Transverse colon (tissue), 4 donors: ENCODE results near the gene PLCH1.

Experiments used
- EP300 ChIP-seq: sonication (generic); formaldehyde crosslinking; IDR thresholded peaks from one replicate; pipeline ENCODE4 v1.6.1; 2017; ENCODE audit warnings: antibody characterized with exemption, low read depth
- POLR2A ChIP-seq: fragments of 450-650 bp; IDR thresholded peaks from one replicate; pipeline ENCODE4 v1.6.1; 2016; ENCODE audit warnings: antibody characterized with exemption, mild to moderate bottlenecking, moderate library complexity
- POLR2AphosphoS5 ChIP-seq, 3 donors: sonication (generic); formaldehyde crosslinking; IDR thresholded peaks; one replicate each; pipeline ENCODE4 v1.6.1; 2016; ENCODE audit warnings: antibody characterized with exemption in 3 of 3
- TF ChIP-seq, protein P1 (sequence below), 5 experiments: fragments of 200-600 bp in 3 of 5; fragments of 450-650 bp in 2 of 5; sonication (generic) in 3 of 5; IDR thresholded peaks; 1 replicate in 2 of 5; 2 replicates in 3 of 5; pipeline ENCODE4 v1.5.1; 2016 to 2017; ENCODE audit warnings: antibody characterized with exemption in 5 of 5, inconsistent platforms in 3 of 5, mild to moderate bottlenecking in 2 of 5, moderate library complexity in 1 of 5

DNA sequence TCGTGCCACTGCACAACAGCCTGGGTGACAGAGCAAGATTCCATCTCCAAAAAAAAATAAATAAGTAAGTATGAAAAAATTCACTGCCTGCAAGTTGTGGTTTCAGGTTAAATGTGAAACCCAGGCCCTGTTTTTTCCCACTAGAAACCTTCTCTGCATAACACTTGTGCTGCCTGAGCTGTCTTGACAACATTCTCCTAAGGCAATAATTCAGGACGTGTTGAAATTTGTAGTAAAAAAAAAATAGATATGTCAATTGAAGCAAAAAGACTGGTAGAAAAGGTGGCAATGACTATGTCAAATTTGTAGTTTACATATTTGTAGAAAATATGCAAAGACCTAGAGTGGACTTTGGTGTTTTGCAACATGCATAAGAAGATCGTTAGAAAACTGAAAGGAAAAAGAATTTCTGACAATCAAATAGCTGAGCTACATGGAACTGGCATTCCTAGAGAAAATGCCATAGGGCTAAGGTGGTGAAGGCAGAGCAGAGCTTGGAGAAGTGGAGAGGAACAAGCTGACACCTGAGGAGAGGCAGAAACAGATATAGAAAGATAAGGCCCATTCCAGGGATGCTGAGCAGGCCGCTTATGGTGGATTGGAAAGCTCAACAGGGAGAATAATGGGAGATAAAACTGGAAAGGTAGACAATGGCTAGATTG, 150.2 kb downstream of the PLCH1 start:
- TF ChIP-seq, protein P1, sequence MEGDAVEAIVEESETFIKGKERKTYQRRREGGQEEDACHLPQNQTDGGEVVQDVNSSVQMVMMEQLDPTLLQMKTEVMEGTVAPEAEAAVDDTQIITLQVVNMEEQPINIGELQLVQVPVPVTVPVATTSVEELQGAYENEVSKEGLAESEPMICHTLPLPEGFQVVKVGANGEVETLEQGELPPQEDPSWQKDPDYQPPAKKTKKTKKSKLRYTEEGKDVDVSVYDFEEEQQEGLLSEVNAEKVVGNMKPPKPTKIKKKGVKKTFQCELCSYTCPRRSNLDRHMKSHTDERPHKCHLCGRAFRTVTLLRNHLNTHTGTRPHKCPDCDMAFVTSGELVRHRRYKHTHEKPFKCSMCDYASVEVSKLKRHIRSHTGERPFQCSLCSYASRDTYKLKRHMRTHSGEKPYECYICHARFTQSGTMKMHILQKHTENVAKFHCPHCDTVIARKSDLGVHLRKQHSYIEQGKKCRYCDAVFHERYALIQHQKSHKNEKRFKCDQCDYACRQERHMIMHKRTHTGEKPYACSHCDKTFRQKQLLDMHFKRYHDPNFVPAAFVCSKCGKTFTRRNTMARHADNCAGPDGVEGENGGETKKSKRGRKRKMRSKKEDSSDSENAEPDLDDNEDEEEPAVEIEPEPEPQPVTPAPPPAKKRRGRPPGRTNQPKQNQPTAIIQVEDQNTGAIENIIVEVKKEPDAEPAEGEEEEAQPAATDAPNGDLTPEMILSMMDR (IDR thresholded peaks at IDR 0.05), result no peak
- TF ChIP-seq POLR2A (no peak), EP300 (no peak), POLR2AphosphoS5 (IDR thresholded peaks at IDR 0.05) (no peak)
